Ureter (tissue), 1 donor: Measurements from ENCODE around the gene PRX. TPM values are rescaled to one million over a fixed set of nuclear protein-coding genes. Genes with fewer than 3 reads are reported as not detected.

Experiments used
- DNase-seq: peaks from one replicate; pipeline ENCODE4 v3.0.0-alpha.2; 2020; ENCODE audit warnings: low spot score
- total RNA-seq: library from RNA; stranded (reverse); gene quantifications from one replicate; pipeline ENCODE4 v1.2.4, GENCODE V29; 2023
- donor health status: DM: yes; HTN: yes; CAD: no.

Gene PRX
- total RNA-seq, 1 donor from 2014 or later, result 3.2 TPM

DNA sequence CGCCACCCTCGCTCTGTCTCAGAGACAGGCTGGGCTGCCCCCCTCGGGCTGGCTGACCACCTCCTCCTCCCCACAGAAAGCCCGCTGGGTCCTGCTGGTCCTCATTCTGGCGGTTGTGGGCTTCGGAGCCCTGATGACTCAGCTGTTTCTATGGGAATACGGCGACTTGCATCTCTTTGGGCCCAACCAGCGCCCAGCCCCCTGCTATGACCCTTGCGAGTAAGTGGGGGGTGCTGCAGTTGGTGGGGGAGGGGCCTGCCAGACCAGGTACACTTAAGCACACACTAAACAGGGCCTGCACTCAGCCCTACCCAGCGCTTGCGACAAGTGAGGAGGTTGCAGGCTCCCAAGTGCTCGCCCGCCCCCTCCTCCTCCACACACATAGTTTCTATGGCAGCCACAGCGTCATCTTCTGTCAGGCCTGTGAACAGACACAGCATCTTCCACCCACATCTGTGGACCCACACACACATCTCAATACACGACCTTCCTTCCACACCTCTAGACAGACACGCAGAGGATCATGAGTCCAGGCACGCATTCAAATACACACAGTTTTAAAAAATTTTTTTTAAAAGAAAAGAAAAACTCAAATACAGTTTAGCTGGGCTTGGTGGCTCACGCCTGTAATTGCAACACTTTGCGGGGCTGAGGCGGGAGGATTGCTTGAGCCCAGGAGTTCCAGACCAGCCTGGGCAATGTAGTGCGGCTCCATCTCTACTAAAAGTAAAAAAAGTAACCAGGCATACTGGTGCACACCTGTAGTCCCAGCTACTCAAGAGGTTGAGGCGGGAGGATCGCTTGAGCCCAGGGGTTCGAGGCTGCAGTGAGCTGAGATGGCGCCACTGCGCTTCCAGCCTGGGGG, 46.2 kb downstream of the PRX start:
- no peak for DNase-seq

DNA sequence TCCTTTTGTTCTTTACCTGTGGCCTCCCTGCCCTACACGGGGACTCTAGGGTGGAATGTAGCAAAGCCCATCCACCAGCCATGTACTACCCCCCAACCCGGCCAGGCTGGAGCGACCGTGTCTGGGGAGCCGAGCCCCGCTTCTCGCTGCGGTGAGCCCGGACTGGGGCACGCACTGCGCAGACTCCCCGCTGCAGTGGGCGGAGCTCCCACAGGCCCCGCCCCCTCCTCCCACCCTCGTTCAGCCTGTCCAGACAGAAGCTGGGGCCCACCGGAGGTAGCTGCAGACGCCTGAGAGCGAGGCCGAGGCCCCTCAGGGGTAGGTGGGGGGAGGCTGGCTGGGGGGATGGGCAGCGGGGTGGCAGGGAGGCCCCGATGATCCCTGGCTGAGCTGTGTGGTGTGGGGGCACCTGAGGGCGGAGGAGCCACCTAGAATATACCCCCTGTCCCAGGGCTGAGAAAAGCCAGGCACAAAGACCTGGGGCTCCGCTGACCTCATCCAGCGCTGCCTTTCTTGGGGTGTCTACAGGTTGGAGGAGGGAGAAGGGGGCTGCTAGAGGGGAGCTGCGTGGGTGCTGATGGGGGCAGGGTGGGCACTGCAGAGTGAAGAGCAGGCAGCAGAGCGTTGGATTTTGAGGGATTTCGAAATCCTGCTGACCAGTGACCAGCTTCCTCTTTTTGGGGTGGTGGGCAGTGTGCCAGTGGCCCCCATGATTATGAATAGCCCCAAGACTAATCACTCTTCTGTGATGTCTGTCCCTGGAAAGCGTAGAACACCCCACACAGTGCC, 47.4 kb downstream of the PRX start:
- DNase-seq, result peak; percentile 84

- DNase-seq, result no peak
These were observed 48.2 kb downstream of the PRX start for GRCh38 chr19:40365010-40365409.

GRCh38 chr19:40363069-40363468, 50.1 kb downstream of the PRX start:
- DNase-seq, result no peak

GRCh38 chr19:40362160-40362559, 51.0 kb downstream of the PRX start:
- DNase-seq, result no peak

DNA sequence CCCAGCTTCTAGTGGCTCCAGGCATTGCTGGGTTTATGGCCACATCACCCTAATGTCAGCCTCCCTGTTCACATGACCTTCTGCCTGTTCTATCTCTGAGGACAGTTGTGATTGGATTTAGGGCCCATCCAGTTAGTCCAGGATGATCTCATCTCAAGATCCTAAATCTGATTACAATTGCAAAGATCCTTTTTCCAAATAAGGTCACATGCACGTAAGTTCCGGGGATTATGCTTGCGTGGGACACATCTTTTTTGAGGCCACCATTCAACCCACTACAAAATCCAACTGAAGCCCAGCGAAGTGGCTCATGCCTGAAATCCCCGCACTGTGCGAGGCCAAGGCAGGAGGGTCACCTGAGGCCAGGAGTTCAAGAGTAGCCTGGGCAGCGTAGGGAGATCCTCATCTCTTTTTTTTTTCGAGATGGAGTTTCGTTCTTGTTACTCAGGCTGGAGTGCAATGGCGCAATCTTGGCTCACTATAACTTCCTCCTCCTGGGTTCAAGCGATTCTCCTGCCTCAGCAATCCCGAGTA, 52.4 kb downstream of the PRX start:
- no peak for DNase-seq

GRCh38 chr19:40360020-40360707, 53.0 kb downstream of the PRX start:
- DNase-seq, result no peak

GRCh38 chr19:40358773-40359172, 54.4 kb downstream of the PRX start:
- DNase-seq, result no peak

- DNase-seq, result no peak
These were observed 55.5 kb downstream of the PRX start for GRCh38 chr19:40357640-40358039.

DNA sequence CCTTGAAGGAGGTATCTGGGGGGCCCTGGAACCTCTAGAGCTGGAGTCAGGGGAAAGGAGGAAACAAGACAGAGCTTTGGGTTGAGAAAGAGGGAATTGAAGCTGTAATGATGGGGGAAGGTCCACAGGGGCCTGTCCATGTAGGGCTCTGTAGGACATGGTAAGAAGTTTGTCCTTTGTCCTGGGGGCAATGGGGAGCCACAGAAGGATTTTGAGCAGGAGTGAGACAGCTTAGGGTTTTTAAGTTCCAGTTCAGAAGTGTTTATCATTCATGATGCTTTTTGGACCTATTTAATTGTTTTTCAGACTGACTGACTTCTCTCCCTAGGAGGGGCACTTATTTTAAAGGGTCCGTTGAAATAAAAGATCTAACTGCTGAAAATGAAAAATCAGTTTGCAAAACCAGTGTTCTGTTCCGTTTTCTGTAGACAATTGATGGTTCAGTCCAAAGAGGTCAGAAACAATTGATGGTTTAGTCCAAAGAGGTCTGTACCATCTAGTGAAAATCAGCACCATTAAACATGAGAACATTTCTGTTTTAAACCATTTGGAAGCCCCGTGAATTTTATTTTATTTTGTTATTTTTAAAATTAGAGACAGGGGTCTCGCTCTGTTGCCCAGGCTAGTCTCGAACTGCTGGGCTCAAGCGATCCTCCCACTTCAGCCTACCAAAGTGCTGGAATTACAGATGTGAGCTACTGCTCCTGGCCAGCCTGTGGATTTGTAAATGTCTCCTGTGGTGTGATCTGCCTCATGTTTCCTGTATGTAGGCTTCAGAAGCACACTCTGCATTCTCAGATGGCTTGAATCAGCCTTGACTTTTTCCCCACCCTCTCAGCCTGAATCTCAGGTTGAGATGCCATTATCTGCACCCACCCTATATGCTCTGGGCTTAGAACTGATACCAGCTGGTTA, 56.2 kb downstream of the PRX start:
- DNase-seq, result no peak

DNA sequence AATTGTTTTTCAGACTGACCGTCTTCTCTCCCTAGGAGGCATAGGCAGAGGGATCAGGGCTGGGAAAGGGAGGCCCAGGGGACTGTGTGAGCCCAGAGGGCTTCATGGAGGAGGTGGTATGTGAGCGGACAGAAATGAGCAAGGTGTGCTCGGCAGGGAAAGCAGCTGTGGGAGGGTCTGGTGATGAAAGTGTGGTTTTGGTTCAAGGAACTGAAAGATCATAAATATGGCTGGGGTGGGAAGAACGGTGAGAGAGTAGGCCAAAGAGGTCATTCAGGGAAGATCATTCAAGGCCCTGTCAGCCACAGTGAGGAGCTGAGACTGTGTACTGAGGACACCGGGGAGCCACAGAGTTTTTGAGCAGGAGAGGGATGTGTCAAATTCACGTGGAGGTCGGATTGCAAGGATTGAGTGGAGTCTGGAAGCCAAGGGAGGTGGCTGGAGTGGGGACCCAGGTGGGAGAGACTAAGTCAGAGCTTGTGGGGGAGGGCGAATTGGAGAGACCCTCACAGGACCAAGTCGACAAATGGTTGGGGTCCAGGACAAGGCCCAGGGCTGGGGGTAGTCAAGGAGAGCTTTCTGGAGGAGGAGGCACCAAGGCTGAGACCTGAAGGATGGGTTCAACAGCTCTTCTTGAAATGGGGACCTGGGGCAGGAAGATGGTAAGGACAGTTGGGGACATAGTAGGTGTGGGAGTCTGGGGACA, 57.0 kb downstream of the PRX start:
- DNase-seq, result no peak

DNA sequence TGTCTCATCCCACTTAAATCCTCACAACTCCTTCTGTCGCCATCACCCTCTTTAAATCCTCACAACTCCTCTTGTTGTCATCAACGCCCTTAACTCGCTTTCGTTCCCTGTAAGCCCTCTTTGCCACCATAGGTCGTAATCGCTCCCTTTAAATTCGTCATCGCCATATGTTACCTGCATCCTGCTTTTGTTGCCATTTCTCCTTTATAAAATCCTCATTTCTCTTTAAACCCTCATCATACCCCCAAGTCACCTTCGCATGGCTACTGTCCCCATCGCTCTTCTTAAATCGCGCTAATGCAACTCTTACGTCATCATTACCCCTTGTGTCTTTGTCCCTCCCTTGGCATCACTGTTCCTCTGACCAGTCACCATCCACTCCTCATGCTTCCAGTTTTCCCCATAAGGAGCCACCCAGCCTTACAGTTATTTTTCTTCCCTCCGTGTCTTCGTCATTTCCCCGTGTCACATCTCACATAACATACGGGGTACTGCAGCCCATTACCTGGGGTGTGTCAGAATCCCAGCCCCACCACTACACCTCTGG, 64.1 kb downstream of the PRX start:
- DNase-seq, result no peak

DNA sequence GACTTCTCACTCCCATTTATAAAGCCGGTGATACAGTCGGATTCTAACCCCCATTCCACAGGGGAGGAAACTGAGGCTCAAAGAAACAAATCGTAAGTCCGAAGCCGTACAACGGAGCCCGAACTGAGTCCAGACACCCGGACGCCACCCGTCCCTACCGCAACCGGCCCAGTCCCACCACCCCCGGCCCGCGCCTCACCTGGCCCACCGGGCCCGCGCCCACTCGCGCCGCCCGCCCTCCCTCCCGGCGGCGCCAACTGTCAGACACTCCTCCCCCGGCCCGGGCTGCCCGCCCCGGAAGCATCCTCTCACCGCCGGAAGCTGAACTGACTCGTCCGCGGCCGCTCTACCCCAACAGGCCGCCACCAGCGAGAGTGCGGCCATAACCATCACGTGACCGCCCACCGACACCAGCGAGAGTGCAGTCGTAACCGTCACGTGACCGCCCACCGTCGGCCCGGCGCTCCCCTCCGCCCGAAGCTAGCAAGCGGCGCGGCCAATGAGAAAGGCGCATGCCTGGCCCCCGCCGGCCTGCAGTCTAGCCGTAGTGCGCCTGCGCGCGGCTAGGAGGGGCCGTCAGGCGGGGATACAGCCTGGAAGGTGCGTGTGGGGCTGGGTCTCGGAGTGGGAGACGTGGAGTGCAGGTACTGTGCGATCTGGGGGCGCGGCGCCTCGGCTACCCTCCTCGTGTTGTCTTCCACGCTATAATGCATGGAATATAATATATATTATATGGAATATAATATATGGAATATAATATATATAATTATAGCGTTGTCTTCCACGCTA, 64.9 kb downstream of the PRX start, which contains the start of the genes C19orf47 and PLD3:
TSS of gene C19orf47 (minus strand) at position 273 of the 789 bp plus-strand sequence. CDS start 6,540 bp downstream, outside the sequence.
TSS of gene PLD3 (plus strand) at position 571 of the 789 bp plus-strand sequence. CDS start 17,789 bp downstream, outside the sequence.
- DNase-seq, result peak; percentile 99

DNA sequence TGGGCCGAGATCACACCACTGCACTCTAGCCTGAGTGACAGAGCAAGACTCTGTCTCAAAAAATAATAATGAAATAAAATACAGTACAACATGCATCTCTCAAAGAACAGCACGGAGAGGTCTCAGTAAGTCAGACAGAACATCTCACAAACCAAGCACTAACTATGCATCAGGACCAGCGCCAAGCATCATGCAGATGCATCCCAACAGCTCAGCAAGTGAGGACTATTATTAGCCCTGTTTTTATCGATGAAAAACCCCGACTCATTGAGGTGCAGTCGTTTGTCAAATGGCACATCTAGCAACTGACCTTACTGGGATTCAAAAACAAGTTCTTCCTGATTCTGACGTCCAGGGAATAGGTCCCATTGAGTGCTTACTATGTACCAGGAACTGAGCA, 68.8 kb downstream of the PRX start:
- no peak for DNase-seq

Other genes starting within 250 kb of the PRX start
- gene MAP3K10, start 222.0 kb downstream of the PRX start, total RNA-seq, result 14.4 TPM
- gene TTC9B, start 195.0 kb downstream of the PRX start, total RNA-seq, result not detected
- not detected for gene CCNP, start 186.7 kb downstream of the PRX start, total RNA-seq
- 128 TPM for gene AKT2, start 128.0 kb downstream of the PRX start, total RNA-seq
- 16.7 TPM for gene C19orf47, start 65.0 kb downstream of the PRX start, total RNA-seq
- 137 TPM for gene PLD3, start 64.7 kb downstream of the PRX start, total RNA-seq
- gene HIPK4, start 23.2 kb downstream of the PRX start, total RNA-seq, result 0.34 TPM
- gene SERTAD1, start 12.6 kb upstream of the PRX start, total RNA-seq, result 8.9 TPM
- 34.3 TPM for gene SERTAD3, start 31.0 kb upstream of the PRX start, total RNA-seq
- 62.6 TPM for gene BLVRB, start 52.4 kb upstream of the PRX start, total RNA-seq
- gene SPTBN4, start 53.6 kb upstream of the PRX start, total RNA-seq, result 2.6 TPM
- gene SHKBP1, start 163.5 kb upstream of the PRX start, total RNA-seq, result 61.2 TPM
- 239 TPM for gene LTBP4, start 188.0 kb upstream of the PRX start, total RNA-seq